ENCODE measurements around the gene UTF1. TPM values are rescaled to one million over a fixed set of nuclear protein-coding genes. Genes with fewer than 3 reads are reported as not detected.

Gene UTF1
- total and polyA plus RNA-seq, 2 of the 8 experiments (the other 6 are each of a cell fraction or from before 2014, with no cell fraction given): 0.47 to 21.8 TPM

- CTCF ChIA-PET (ENCODE audit: partially characterized antibody): interaction anchor here (0.6 to 1.4 kb wide), 4 partner anchors 19 to 261 kb away, joined by 3 to 5 read pairs (median 4); no protein-coding TSS in a partner anchor
- H3K36me3 ChIP-seq (ENCODE audit: control insufficient read depth in 2 of 4, insufficient read depth in 4 of 4, low read length in 3 of 4): peaks cover 0 to 10% (median 0%) of the 10 kb centered on the region in 4 experiments; a peak in 2 of 8 replicates
- H3K27me3 ChIP-seq (replicated peaks in 1 of 4; ENCODE audit: control insufficient read depth in 3 of 4, extremely low read depth in 1 of 4, insufficient read depth in 3 of 4, low read length in 3 of 4): no peaks in the 10 kb centered on the region
- H2BK20ac ChIP-seq (ENCODE audit: low read length): no peak overlapping the region
- H3K56ac ChIP-seq (replicated peaks; ENCODE audit: insufficient read length, low read depth, low read length): no peak overlapping the region
- no peaks in the 10 kb centered on the region; a peak in 1 of 4 replicates for H3K9me3 ChIP-seq (ENCODE audit: insufficient read depth in 2 of 2, low read depth in 1 of 2, low read length in 1 of 2)
- 91% methylated on average over 15 of the region's 15 CpGs; no CpG with 5 or more reads in 1 of the 2 experiments for WGBS, 2 experiments (ENCODE audit: extremely low coverage in 1 of 2, insufficient coverage in 1 of 2, insufficient read length in 1 of 2, insufficient replicate concordance in 2 of 2, low coverage in 1 of 2, low lambda C conversion rate in 2 of 2, missing lambda C conversion rate in 1 of 2)
- no peaks in the 10 kb centered on the region for H3K23me2 ChIP-seq (ENCODE audit: low read depth, low read length)
- no peak overlapping the region for H2BK12ac ChIP-seq (ENCODE audit: low read depth, low read length)
- H2BK5ac ChIP-seq (ENCODE audit: low read depth, low read length): no peak overlapping the region
- no peak overlapping the region for H2BK120ac ChIP-seq (replicated peaks; ENCODE audit: low read depth, low read length)
- H3K4me1 ChIP-seq (replicated peaks in 1 of 4; ENCODE audit: control insufficient read depth in 3 of 4, insufficient read depth in 4 of 4, low read length in 3 of 4): no peaks in the 10 kb centered on the region
- POLR2A ChIA-PET (ENCODE audit: partially characterized antibody): interaction anchor here (0.6 to 1.3 kb wide), 3 partner anchors 13 to 42 kb away, joined by 3 to 4 read pairs (median 3); no protein-coding TSS in a partner anchor
- H2AK5ac ChIP-seq (ENCODE audit: low read depth, low read length): no peak overlapping the region
- H4K91ac ChIP-seq (replicated peaks; ENCODE audit: insufficient read length, low read length): no peak overlapping the region
- no peak overlapping the region for H3K4me3 ChIP-seq (ENCODE audit: extremely low read depth in 1 of 4, insufficient read depth in 2 of 4, low read depth in 3 of 4, low read length in 4 of 4)
- FAIRE-seq (no peak), DNase-seq (ENCODE audit: low read depth in 1 of 2, low spot score in 2 of 2) (no peak)
- H3K9ac ChIP-seq (replicated peaks in 1 of 4; ENCODE audit: extremely low read depth in 1 of 4, low read depth in 3 of 4, low read length in 3 of 4): no peak overlapping the region
- no peak overlapping the region for H3K4ac ChIP-seq (replicated peaks; ENCODE audit: insufficient read length, low read depth, low read length)
- no peak overlapping the region for H2AFZ ChIP-seq (ENCODE audit: low read length)
- no peak overlapping the region for H3K23ac ChIP-seq (ENCODE audit: insufficient read length)
- H3K14ac ChIP-seq (ENCODE audit: insufficient read length): no peak overlapping the region
- H4K20me1 ChIP-seq (replicated peaks in 1 of 2; ENCODE audit: control insufficient read depth in 1 of 2, insufficient read depth in 2 of 2, low read length in 2 of 2): peaks cover 0 to 2% of the 10 kb centered on the region in 2 experiments
- no peak overlapping the region for H3K4me2 ChIP-seq (ENCODE audit: insufficient read depth in 1 of 2, low read depth in 2 of 2, low read length in 2 of 2)
- H4K5ac ChIP-seq (ENCODE audit: insufficient read length, low read depth, low read length): no peak overlapping the region
- no peak overlapping the region for H2BK15ac ChIP-seq (ENCODE audit: low read length)
- no peaks in the 10 kb centered on the region for H3K79me2 ChIP-seq (ENCODE audit: control insufficient read depth in 1 of 2, insufficient read depth in 2 of 2, low read length in 2 of 2)
- 0 out of 2 replicates have a peak, but pooled peaks cover 2% of the 10 kb centered on the region for H3K79me1 ChIP-seq (ENCODE audit: low read depth, low read length)
- no peak overlapping the region for H3K18ac ChIP-seq (ENCODE audit: extremely low read depth, low read length)
- H3K27ac ChIP-seq (ENCODE audit: low read depth, low read length): no peak overlapping the region
- no peak overlapping the region; the same call in 1 of the 2 replicates for H4K8ac ChIP-seq (ENCODE audit: extremely low read depth, insufficient read depth, low read length)
Observed at GRCh38 chr10:133200621-133201031, 29.4 kb upstream of the UTF1 start.
